ENCODE results near the gene EMP2. TPM values are rescaled to one million over a fixed set of nuclear protein-coding genes. Genes with fewer than 3 reads are reported as not detected.
A peak's percentile ranks its signal among the peaks of the same experiment; 100 is the strongest.
"Not testable (repeated sequence)": the region's sequence is repeated elsewhere in the genome, so short reads cannot be mapped to it uniquely, and the experiment has no call there.

The EMP2 gene
- total RNA-seq, 2 experiments from 2014 or later = not detected

- peaks cover 9% of the 10 kb centered on the region for H3K4me1 Mint-ChIP-seq
- peaks cover 2% of the 10 kb centered on the region for H3K36me3 Mint-ChIP-seq
- H3K4me3 Mint-ChIP-seq = no peak overlapping the region
- H3K27me3 Mint-ChIP-seq = peaks cover 30% of the 10 kb centered on the region
- H3K27ac Mint-ChIP-seq = no peak overlapping the region
- peaks cover 3% of the 10 kb centered on the region for H3K9me3 Mint-ChIP-seq
- DNase-seq = no peak
Measured at GRCh38 chr16:10556236-10556635, 24.2 kb downstream of the EMP2 start.

- Mint-ChIP-seq H3K27me3 (peaks cover 24% of the 10 kb centered on the region), H3K27ac (no peak overlapping the region), H3K4me1 (peaks cover 9% of the 10 kb centered on the region), H3K9me3 (peaks cover 3% of the 10 kb centered on the region), H3K4me3 (no peak overlapping the region), H3K36me3 (peaks cover 2% of the 10 kb centered on the region)
- DNase-seq = no peak
Measured at GRCh38 chr16:10554569-10554968, 25.8 kb downstream of the EMP2 start.

- Mint-ChIP-seq H3K36me3 (peaks cover 2% of the 10 kb centered on the region), H3K9me3 (peaks cover 13% of the 10 kb centered on the region), H3K4me1 (peaks cover 9% of the 10 kb centered on the region), H3K27ac (peak overlapping the region; percentile 90), H3K27me3 (peaks cover 24% of the 10 kb centered on the region), H3K4me3 (peak overlapping the region; percentile 79)
- DNase-seq = peak; percentile 57
Measured at GRCh38 chr16:10552998-10553491, 27.4 kb downstream of the EMP2 start.

GRCh38 chr16:10552281-10552680 lies 28.1 kb downstream of the EMP2 start:
- Mint-ChIP-seq H3K36me3 (peaks cover 2% of the 10 kb centered on the region), H3K27ac (no peak overlapping the region), H3K9me3 (peaks cover 17% of the 10 kb centered on the region), H3K4me3 (no peak overlapping the region), H3K4me1 (peaks cover 9% of the 10 kb centered on the region), H3K27me3 (peaks cover 24% of the 10 kb centered on the region)
- no peak for DNase-seq

- Mint-ChIP-seq H3K4me1 (peaks cover 9% of the 10 kb centered on the region), H3K27me3 (peaks cover 24% of the 10 kb centered on the region), H3K4me3 (no peak overlapping the region), H3K9me3 (peaks cover 18% of the 10 kb centered on the region), H3K36me3 (peaks cover 2% of the 10 kb centered on the region), H3K27ac (no peak overlapping the region)
- no peak for DNase-seq
Measured at GRCh38 chr16:10551881-10552280, 28.5 kb downstream of the EMP2 start.

GRCh38 chr16:10548404-10548803 lies 32.0 kb downstream of the EMP2 start:
- peaks cover 13% of the 10 kb centered on the region for H3K27me3 Mint-ChIP-seq
- H3K36me3 Mint-ChIP-seq = no peaks in the 10 kb centered on the region
- H3K27ac Mint-ChIP-seq = no peak overlapping the region
- H3K9me3 Mint-ChIP-seq = peaks cover 15% of the 10 kb centered on the region
- no peak for DNase-seq
- H3K4me3 Mint-ChIP-seq = no peak overlapping the region
- peaks cover 9% of the 10 kb centered on the region for H3K4me1 Mint-ChIP-seq

- H3K27me3 Mint-ChIP-seq = peaks cover 10% of the 10 kb centered on the region
- H3K36me3 Mint-ChIP-seq = no peaks in the 10 kb centered on the region
- H3K4me3 Mint-ChIP-seq = no peak overlapping the region
- H3K9me3 Mint-ChIP-seq = peaks cover 15% of the 10 kb centered on the region
- H3K4me1 Mint-ChIP-seq = peaks cover 3% of the 10 kb centered on the region
- no peak overlapping the region for H3K27ac Mint-ChIP-seq
- no peak for DNase-seq
Measured at GRCh38 chr16:10547708-10548107, 32.7 kb downstream of the EMP2 start.

GRCh38 chr16:10543231-10543977 lies 37.0 kb downstream of the EMP2 start:
- no peak overlapping the region for H3K4me3 Mint-ChIP-seq
- DNase-seq = no peak
- H3K9me3 Mint-ChIP-seq = peaks cover 9% of the 10 kb centered on the region
- peaks cover 4% of the 10 kb centered on the region for H3K27me3 Mint-ChIP-seq
- H3K4me1 Mint-ChIP-seq = no peaks in the 10 kb centered on the region
- no peak overlapping the region for H3K27ac Mint-ChIP-seq
- H3K36me3 Mint-ChIP-seq = no peaks in the 10 kb centered on the region

- Mint-ChIP-seq H3K4me3 (no peak overlapping the region), H3K27me3 (peaks cover 4% of the 10 kb centered on the region), H3K36me3 (no peaks in the 10 kb centered on the region), H3K9me3 (no peaks in the 10 kb centered on the region), H3K4me1 (no peaks in the 10 kb centered on the region), H3K27ac (no peak overlapping the region)
- DNase-seq = no peak
Measured at GRCh38 chr16:10541366-10541765, 39.0 kb downstream of the EMP2 start.

- Mint-ChIP-seq H3K4me1 (no peaks in the 10 kb centered on the region), H3K27me3 (peaks cover 1% of the 10 kb centered on the region), H3K36me3 (no peaks in the 10 kb centered on the region), H3K27ac (no peak overlapping the region), H3K4me3 (no peak overlapping the region), H3K9me3 (no peaks in the 10 kb centered on the region)
- no peak for DNase-seq
Measured at GRCh38 chr16:10539793-10540192, 40.6 kb downstream of the EMP2 start.

GRCh38 chr16:10539236-10539635 lies 41.2 kb downstream of the EMP2 start:
- Mint-ChIP-seq H3K9me3 (no peaks in the 10 kb centered on the region), H3K27me3 (no peaks in the 10 kb centered on the region), H3K4me3 (no peak overlapping the region), H3K36me3 (no peaks in the 10 kb centered on the region), H3K27ac (no peak overlapping the region), H3K4me1 (no peaks in the 10 kb centered on the region)
- no peak for DNase-seq

GRCh38 chr16:10538583-10538982 lies 41.8 kb downstream of the EMP2 start:
- H3K36me3 Mint-ChIP-seq = no peaks in the 10 kb centered on the region
- H3K9me3 Mint-ChIP-seq = no peaks in the 10 kb centered on the region
- no peaks in the 10 kb centered on the region for H3K4me1 Mint-ChIP-seq
- no peak for DNase-seq
- no peak overlapping the region for H3K27ac Mint-ChIP-seq
- H3K27me3 Mint-ChIP-seq = no peaks in the 10 kb centered on the region
- H3K4me3 Mint-ChIP-seq = no peak overlapping the region

GRCh38 chr16:10537946-10538345 lies 42.5 kb downstream of the EMP2 start:
- no peaks in the 10 kb centered on the region for H3K9me3 Mint-ChIP-seq
- H3K36me3 Mint-ChIP-seq = no peaks in the 10 kb centered on the region
- H3K4me1 Mint-ChIP-seq = no peaks in the 10 kb centered on the region
- no peak overlapping the region for H3K27ac Mint-ChIP-seq
- H3K27me3 Mint-ChIP-seq = no peaks in the 10 kb centered on the region
- no peak overlapping the region for H3K4me3 Mint-ChIP-seq
- DNase-seq = no peak

GRCh38 chr16:10536814-10537389 lies 43.5 kb downstream of the EMP2 start:
- no peak for DNase-seq
- H3K27ac Mint-ChIP-seq = no peak overlapping the region
- H3K9me3 Mint-ChIP-seq = no peaks in the 10 kb centered on the region

GRCh38 chr16:10536328-10536727 lies 44.1 kb downstream of the EMP2 start:
- not testable (repeated sequence) for H3K4me1 Mint-ChIP-seq, H3K36me3 Mint-ChIP-seq, H3K27me3 Mint-ChIP-seq, DNase-seq, H3K9me3 Mint-ChIP-seq, H3K27ac Mint-ChIP-seq, H3K4me3 Mint-ChIP-seq

More at GRCh38 chr16:10536814-10537389, 43.5 kb downstream of the EMP2 start:
- Mint-ChIP-seq H3K27me3 (no peaks in the 10 kb centered on the region), H3K4me1 (no peaks in the 10 kb centered on the region), H3K4me3 (no peak overlapping the region), H3K36me3 (no peaks in the 10 kb centered on the region)

GRCh38 chr16:10535461-10535860 lies 44.9 kb downstream of the EMP2 start:
- Mint-ChIP-seq H3K9me3 (no peaks in the 10 kb centered on the region), H3K27me3 (no peaks in the 10 kb centered on the region), H3K27ac (no peak overlapping the region), H3K36me3 (no peaks in the 10 kb centered on the region), H3K4me3 (no peak overlapping the region), H3K4me1 (no peaks in the 10 kb centered on the region)
- no peak for DNase-seq

Measured in activated naive CD8-positive, alpha-beta T cell treated with anti-CD3 and anti-CD28 coated beads for 36 hours (primary cell).